ENCODE measurements around the gene TMEM154. TPM values are rescaled to one million over a fixed set of nuclear protein-coding genes. Genes with fewer than 3 reads are reported as not detected.

TMEM154 gene
- total RNA-seq = 7.7 and 10.8 TPM in 2 replicates

DNA sequence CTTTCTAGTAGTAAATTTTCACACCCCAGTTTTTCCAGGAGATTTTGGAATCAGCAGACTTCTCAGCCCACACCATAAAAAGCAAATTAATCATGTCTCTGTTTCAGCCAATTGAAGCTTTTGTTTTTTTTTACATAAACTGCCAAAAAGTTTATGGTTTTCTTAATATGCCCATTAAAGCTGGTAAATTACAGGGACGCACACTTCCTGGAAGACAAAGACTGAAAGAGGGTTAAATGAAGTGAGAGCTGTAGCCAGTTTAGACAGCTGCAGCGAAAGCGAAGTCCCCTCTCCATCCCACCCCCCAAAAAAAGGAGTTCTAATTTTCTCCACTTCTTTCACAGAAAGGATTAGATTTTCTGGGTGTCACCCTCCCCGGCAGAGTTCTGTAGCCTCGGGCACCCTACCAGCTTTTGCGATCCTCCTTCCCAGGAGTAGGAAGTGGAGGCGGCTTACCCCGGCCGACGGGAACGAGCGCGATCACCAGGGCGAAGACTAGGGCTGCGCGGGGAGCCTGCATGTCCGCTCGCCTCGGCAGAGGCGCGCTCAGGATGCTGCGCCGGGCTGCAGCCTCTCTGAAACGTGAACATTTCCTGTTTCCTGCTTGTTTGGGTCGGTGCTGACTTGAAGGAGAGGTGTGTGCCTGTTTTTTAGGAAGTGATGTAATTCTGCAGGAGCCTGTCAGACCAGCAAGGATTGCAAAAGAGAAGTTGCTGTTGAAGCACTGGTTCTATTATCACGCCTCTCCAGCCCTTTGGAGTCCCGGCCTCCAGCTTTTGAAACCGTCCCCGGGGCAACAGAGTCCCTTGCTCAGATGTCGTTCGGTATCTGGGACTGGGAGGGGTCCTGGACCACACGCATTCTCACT, at the start of gene TMEM154:
TSS of gene TMEM154 (minus strand) at position 584 of the 868 bp plus-strand sequence. CDS start at position 520, 64 bp downstream.

Other genes starting within 250 kb of the TMEM154 start
- gene FBXW7, start 143.9 kb downstream of the TMEM154 start, total RNA-seq = 58.9 and 86.9 TPM in 2 replicates
- gene TIGD4, start 99.7 kb upstream of the TMEM154 start, total RNA-seq = 0.22 and 0.39 TPM in 2 replicates
- 44.7 and 46.0 TPM in 2 replicates for gene ARFIP1, start 100.0 kb upstream of the TMEM154 start, total RNA-seq